GM23338 (cell line): ENCODE data around the gene APC.

ENCODE experiments used
- EZH2 ChIP-seq: fragments of 200-600 bp; sonication (generic); IDR thresholded peaks from one replicate; pipeline ENCODE4 v1.8.0; 2017; ENCODE audit warnings: antibody characterized with exemption, mild to moderate bottlenecking, low read depth; ENCODE audit not compliant: unreplicated experiment
- EZH2phosphoT487 ChIP-seq: fragments of 200-600 bp; sonication (generic); IDR thresholded peaks from one replicate; pipeline ENCODE4 v1.8.1; 2018; ENCODE audit warnings: antibody characterized with exemption; ENCODE audit not compliant: unreplicated experiment
- NANOG ChIP-seq: IDR thresholded peaks from 2 replicates; pipeline ENCODE4 v1.6.1; 2016; ENCODE audit warnings: antibody characterized with exemption, borderline replicate concordance
- POLR2AphosphoS5 ChIP-seq: IDR thresholded peaks from 2 replicates; pipeline ENCODE4 v1.6.1; 2016; ENCODE audit warnings: antibody characterized with exemption, low read depth
- STAT1 ChIP-seq: IDR thresholded peaks from one replicate; pipeline ENCODE4 v1.6.1; 2016; ENCODE audit warnings: antibody characterized with exemption; ENCODE audit not compliant: unreplicated experiment
- TF ChIP-seq, protein P1 (sequence below), 2 experiments: fragments of 200-600 bp in 1 of 2; sonication (generic) in 1 of 2; conservative IDR thresholded peaks; 2 replicates each; pipeline versions ENCODE4 v1.5.1 to v1.6.1; 2016 to 2017; ENCODE audit warnings: antibody characterized with exemption in 2 of 2, low read depth in 2 of 2, mild to moderate bottlenecking in 2 of 2, moderate library complexity in 1 of 2
- TF ChIP-seq, protein P2 (sequence below): IDR thresholded peaks from 2 replicates; pipeline ENCODE4 v1.6.1; 2016; ENCODE audit warnings: antibody characterized with exemption
- TF ChIP-seq, protein P3 (sequence below): IDR thresholded peaks from one replicate; pipeline ENCODE4 v1.6.1; 2018; ENCODE audit warnings: antibody characterized with exemption; ENCODE audit not compliant: unreplicated experiment

DNA sequence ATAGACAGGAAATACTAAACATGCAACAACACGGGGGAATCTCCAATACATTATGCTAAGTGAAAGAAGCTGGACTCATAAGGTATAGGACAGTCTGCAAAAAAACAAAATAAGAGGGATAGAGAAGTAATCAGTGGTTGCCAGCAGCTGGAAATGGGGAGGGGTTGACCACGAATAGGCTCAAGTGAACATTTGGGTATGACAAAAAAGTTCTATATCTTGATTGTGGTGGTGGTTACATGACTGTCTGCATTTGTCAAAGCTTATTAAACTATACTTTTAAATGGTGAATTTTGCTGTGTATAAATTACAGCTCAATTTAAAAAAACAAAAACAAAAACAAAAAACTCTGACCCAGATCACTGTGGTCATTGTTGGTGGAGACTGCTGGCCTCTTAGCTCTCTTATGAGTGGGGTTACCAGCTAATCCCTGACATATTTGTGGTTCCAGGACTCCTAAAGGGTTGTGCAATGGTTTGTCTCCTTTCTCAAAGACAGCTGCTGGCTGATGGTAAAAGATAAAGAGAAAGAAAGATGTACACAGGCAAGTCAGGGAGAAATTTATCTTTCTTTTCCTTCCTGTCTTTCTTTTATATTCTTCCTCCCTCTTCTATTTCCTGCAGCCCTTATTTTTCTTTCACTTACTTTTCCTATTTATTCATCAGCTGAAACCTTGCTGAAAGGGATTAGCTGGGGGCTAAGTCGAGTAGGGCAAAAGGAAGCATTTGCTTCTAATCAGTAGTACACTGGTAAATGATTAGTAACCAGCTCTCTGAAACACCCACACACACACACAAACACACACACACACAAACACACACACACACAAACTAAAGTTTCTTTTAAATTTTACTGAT lies 42.6 kb upstream of the APC start:
- TF ChIP-seq, protein P1, sequence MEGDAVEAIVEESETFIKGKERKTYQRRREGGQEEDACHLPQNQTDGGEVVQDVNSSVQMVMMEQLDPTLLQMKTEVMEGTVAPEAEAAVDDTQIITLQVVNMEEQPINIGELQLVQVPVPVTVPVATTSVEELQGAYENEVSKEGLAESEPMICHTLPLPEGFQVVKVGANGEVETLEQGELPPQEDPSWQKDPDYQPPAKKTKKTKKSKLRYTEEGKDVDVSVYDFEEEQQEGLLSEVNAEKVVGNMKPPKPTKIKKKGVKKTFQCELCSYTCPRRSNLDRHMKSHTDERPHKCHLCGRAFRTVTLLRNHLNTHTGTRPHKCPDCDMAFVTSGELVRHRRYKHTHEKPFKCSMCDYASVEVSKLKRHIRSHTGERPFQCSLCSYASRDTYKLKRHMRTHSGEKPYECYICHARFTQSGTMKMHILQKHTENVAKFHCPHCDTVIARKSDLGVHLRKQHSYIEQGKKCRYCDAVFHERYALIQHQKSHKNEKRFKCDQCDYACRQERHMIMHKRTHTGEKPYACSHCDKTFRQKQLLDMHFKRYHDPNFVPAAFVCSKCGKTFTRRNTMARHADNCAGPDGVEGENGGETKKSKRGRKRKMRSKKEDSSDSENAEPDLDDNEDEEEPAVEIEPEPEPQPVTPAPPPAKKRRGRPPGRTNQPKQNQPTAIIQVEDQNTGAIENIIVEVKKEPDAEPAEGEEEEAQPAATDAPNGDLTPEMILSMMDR (conservative IDR thresholded peaks at IDR 0.05; ENCODE audit: low read depth in 2 of 2) = no peak
- TF ChIP-seq EZH2phosphoT487 (no peak), POLR2AphosphoS5 (no peak), EZH2 (no peak), STAT1 (no peak), NANOG (no peak)
- TF ChIP-seq, protein P2, sequence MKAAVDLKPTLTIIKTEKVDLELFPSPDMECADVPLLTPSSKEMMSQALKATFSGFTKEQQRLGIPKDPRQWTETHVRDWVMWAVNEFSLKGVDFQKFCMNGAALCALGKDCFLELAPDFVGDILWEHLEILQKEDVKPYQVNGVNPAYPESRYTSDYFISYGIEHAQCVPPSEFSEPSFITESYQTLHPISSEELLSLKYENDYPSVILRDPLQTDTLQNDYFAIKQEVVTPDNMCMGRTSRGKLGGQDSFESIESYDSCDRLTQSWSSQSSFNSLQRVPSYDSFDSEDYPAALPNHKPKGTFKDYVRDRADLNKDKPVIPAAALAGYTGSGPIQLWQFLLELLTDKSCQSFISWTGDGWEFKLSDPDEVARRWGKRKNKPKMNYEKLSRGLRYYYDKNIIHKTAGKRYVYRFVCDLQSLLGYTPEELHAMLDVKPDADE = no peak
- TF ChIP-seq, protein P3, sequence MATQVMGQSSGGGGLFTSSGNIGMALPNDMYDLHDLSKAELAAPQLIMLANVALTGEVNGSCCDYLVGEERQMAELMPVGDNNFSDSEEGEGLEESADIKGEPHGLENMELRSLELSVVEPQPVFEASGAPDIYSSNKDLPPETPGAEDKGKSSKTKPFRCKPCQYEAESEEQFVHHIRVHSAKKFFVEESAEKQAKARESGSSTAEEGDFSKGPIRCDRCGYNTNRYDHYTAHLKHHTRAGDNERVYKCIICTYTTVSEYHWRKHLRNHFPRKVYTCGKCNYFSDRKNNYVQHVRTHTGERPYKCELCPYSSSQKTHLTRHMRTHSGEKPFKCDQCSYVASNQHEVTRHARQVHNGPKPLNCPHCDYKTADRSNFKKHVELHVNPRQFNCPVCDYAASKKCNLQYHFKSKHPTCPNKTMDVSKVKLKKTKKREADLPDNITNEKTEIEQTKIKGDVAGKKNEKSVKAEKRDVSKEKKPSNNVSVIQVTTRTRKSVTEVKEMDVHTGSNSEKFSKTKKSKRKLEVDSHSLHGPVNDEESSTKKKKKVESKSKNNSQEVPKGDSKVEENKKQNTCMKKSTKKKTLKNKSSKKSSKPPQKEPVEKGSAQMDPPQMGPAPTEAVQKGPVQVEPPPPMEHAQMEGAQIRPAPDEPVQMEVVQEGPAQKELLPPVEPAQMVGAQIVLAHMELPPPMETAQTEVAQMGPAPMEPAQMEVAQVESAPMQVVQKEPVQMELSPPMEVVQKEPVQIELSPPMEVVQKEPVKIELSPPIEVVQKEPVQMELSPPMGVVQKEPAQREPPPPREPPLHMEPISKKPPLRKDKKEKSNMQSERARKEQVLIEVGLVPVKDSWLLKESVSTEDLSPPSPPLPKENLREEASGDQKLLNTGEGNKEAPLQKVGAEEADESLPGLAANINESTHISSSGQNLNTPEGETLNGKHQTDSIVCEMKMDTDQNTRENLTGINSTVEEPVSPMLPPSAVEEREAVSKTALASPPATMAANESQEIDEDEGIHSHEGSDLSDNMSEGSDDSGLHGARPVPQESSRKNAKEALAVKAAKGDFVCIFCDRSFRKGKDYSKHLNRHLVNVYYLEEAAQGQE = no peak
